Activated CD4-positive, alpha-beta memory T cell treated with anti-CD3 and anti-CD28 coated beads for 36 hours (primary cell): Measurements from ENCODE around the gene MBIP. TPM values are rescaled to one million over a fixed set of nuclear protein-coding genes. Genes with fewer than 3 reads are reported as not detected.
"Not testable (repeated sequence)": the region's sequence is repeated elsewhere in the genome, so short reads cannot be mapped to it uniquely, and the experiment has no call there.

ENCODE experiments used
- CTCF ChIA-PET: fragments of 350-600 bp; sonication (Branson Sonifier 250); formaldehyde crosslinking; loops from one replicate; lab custom pipeline; 2021; ENCODE audit warnings: antibody characterized with exemption, inconsistent platforms; lab: Charles Lee
- POLR2A ChIA-PET: fragments of 350-600 bp; sonication (Branson Sonifier 250); formaldehyde crosslinking; loops from one replicate; lab custom pipeline; 2021; ENCODE audit warnings: antibody characterized with exemption; lab: Charles Lee
- DNase-seq: peaks from one replicate; pipeline ENCODE4 v3.0.0-alpha.2; 2020
- H3K27ac Mint-ChIP-seq: one replicate; pipeline ENCODE4 v1.8.0; 2021; ENCODE audit warnings: mixed read lengths
- H3K27me3 Mint-ChIP-seq: one replicate; pipeline ENCODE4 v1.8.0; 2021; ENCODE audit warnings: mixed read lengths
- H3K36me3 Mint-ChIP-seq: one replicate; pipeline ENCODE4 v1.8.0; 2021; ENCODE audit warnings: mixed read lengths
- H3K4me1 Mint-ChIP-seq: one replicate; pipeline ENCODE4 v1.8.0; 2021; ENCODE audit warnings: low read depth, mixed read lengths
- H3K4me3 Mint-ChIP-seq: one replicate; pipeline ENCODE4 v1.8.0; 2021; ENCODE audit warnings: mild to moderate bottlenecking, mixed read lengths
- H3K9me3 Mint-ChIP-seq: one replicate; pipeline ENCODE4 v1.8.0; 2021; ENCODE audit warnings: mixed read lengths
- intact Hi-C: fragments of 100-400 bp; cut with micrococcal nuclease; formaldehyde crosslinking; loops from one replicate; pipeline ENCODE4 v1.15.1; 2023
- total RNA-seq, 2 experiments: library from RNA; stranded (reverse); gene quantifications; one replicate each; pipeline ENCODE4 v1.2.3, GENCODE V29; 2021

MBIP gene
- total RNA-seq, 2 experiments from 2014 or later = 25.5 to 27.3 TPM

DNA sequence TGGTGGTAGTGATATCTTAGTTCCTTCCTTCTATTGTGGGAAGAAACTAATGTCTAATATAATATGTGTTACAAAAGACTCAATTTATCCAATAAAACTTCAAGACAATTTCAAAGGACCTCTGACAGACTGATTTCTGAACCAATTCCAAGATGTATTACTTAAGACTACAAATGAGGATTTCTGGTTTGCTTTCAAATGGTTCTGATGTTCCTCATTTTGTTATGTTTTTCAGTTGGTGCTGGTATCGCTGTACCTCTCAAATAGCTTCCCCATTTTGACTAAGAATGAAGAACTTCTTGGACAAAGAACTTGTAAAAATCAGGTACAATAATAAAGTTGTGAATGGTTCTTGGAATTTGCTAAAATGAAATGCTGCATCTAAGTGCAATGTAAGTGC is 19.4 kb upstream of the MBIP start:
- peaks cover 29% of the 10 kb centered on the region for H3K27me3 Mint-ChIP-seq
- H3K4me1 Mint-ChIP-seq = peaks cover 4% of the 10 kb centered on the region
- no peak for DNase-seq
- ChIA-PET POLR2A (interaction anchor here (1.2 to 1.9 kb wide), 2 partner anchors 20 to 24 kb away, joined by 3 to 4 read pairs; partner anchors contain the start of gene MBIP), CTCF (interaction anchor here (1.2 kb wide), 1 partner anchor 20 kb away, joined by 3 read pairs; the partner anchor contains the start of gene MBIP)
- H3K36me3 Mint-ChIP-seq = peaks cover 1% of the 10 kb centered on the region
- no peaks in the 10 kb centered on the region for H3K9me3 Mint-ChIP-seq
- H3K27ac Mint-ChIP-seq = no peak overlapping the region
- intact Hi-C loops = loop anchor here (1.0 kb wide), 1 partner anchor 25 kb away; no protein-coding TSS in a partner anchor
- H3K4me3 Mint-ChIP-seq = no peak overlapping the region

DNA sequence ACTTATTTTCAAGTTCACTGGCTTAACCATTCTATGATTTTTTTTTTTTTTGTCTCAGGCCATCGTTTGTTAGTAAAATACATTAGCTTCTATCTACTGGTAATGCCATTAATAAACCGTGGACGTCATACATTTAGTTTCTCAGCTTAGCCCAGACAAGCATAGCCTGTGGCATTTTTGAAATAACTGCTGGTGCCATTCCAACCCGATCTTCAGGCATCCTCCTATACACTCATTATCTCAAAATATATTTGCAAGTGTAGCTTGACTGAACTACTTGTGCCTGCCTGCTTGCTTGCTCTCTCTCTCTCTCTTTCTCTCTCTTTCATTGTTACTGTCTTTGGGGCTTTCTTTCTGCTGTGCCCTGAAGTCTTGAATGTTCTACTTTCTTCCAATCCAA is 12.7 kb upstream of the MBIP start:
- intact Hi-C loops = no loop called here
- CTCF ChIA-PET = no interaction called here
- Mint-ChIP-seq H3K36me3 (no peaks in the 10 kb centered on the region), H3K27ac (no peak overlapping the region), H3K4me3 (no peak overlapping the region), H3K9me3 (no peaks in the 10 kb centered on the region), H3K4me1 (no peaks in the 10 kb centered on the region), H3K27me3 (peaks cover 16% of the 10 kb centered on the region)
- POLR2A ChIA-PET = no interaction called here
- no peak for DNase-seq

DNA sequence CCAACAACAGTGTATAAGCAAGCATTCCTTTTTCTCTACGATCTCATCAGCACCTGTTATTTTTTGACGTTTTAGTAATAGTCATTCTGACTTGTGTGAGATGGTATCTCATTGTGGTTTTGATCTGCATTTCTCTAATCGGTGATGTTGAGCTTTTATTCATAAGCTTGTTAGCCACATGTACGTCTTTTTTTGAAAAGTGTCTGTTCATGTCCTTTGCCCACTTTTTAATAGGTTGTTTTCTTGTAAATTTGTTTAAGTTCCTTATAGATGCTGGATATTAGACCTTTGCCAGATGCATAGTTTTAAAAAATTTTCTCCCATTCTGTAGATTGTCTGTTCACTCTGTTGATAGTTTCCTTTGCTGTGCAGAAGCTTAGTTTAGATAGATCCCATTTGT is 7.1 kb upstream of the MBIP start:
- peaks cover 28% of the 10 kb centered on the region for H3K27me3 Mint-ChIP-seq
- H3K9me3 Mint-ChIP-seq, POLR2A ChIA-PET, CTCF ChIA-PET, intact Hi-C loops, DNase-seq, H3K4me3 Mint-ChIP-seq, H3K27ac Mint-ChIP-seq, H3K36me3 Mint-ChIP-seq, H3K4me1 Mint-ChIP-seq: not testable (repeated sequence)

DNA sequence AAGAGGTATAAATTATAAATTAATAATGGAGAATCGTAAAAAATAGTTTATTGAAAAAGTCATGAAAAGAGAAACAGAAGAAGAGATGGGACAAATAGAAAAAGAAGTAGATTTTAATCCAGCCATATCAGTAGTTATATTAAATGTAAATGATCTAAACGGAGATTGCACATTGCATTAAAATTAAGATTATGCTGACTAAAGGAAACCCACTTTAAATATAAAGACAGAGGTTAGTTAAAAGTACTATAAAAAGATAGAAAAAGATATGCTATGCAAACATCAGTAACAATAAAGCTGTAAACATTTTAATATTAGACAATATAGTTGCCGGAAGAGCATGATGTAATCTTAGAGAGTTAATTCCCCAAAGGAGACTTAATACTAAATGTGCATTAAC is 5.4 kb upstream of the MBIP start:
- peaks cover 8% of the 10 kb centered on the region for H3K9me3 Mint-ChIP-seq
- H3K27ac Mint-ChIP-seq = no peak overlapping the region
- intact Hi-C loops = no loop called here
- no peak for DNase-seq
- H3K36me3 Mint-ChIP-seq = peaks cover 3% of the 10 kb centered on the region
- CTCF ChIA-PET = no interaction called here
- POLR2A ChIA-PET = no interaction called here
- H3K4me1 Mint-ChIP-seq = peaks cover under 1% of the 10 kb centered on the region
- no peak overlapping the region for H3K4me3 Mint-ChIP-seq
- peaks cover 23% of the 10 kb centered on the region for H3K27me3 Mint-ChIP-seq

DNA sequence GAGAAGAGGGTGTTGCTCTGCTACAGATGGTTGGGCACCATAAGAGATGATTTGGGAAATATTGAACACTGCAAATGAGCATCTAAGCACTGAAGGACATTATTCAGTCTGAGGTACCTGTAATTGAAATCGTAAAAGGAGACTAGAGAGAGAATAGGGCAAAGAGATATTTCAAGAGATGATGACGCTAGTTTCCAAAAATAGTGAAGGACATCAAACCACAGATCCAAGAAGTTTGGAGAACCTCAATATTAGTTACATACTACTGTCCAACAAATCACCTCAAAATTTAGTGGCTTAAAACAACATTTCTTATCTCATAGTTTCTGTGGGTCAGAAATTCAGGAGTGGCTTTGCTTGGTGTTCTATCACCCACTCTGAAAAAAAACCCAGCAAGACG is 4.5 kb upstream of the MBIP start:
- intact Hi-C loops = loop anchor here (5.0 kb wide), 1 partner anchor 518 kb away; the partner anchor contains the start of gene RALGAPA1
- Mint-ChIP-seq H3K9me3 (peaks cover 8% of the 10 kb centered on the region), H3K4me3 (no peak overlapping the region), H3K36me3 (peaks cover 7% of the 10 kb centered on the region), H3K27ac (no peak overlapping the region), H3K4me1 (peaks cover 4% of the 10 kb centered on the region), H3K27me3 (peaks cover 20% of the 10 kb centered on the region)
- CTCF ChIA-PET = no interaction called here
- POLR2A ChIA-PET = no interaction called here
- no peak for DNase-seq

DNA sequence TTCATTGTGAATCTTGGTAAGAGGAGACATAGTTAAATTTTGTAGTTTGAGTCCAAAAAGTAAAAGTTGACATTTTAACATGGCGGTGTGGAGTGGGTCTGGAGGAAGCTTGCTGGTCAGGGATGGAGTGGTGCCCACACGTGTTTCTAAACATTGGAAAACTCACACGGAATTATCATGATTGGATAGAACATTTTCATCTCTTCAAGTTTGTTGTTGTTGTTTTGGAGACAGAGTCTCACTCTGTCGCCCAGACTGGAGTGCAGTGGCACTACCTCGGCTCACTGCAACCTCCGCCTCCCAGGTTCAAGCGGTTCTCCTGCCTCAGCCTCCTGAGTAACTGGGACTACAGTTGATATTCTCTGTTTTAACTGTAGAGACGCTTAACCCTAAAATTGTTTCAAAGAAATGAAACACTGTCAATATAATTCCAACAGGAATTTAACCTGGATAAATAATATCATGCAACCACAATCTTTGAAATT is 502 bp upstream of the MBIP start:
- intact Hi-C loops = loop anchor here (1.0 to 5.0 kb wide), 2 partner anchors 495 to 514 kb away; partner anchors contain the start of genes BRMS1L and RALGAPA1

DNA sequence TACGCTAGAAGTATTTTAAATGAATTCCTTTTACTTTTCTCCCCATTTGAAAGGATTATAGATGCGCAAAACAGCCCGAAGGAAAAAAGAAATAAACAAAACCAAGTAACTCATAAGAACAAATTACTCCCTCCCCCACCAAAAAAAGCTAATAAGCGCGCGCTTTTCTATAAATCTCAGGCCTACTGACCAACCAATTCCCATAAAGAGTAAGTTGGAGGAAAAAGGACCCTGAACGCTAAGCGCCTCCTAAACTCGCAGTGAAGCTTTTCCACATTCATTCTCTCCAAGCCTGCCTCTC is 588 bp downstream of the MBIP start:
- no peak for DNase-seq
- intact Hi-C loops = loop anchor here (1.0 to 10.0 kb wide), 8 partner anchors 48 to 1855 kb away; partner anchors contain the start of genes BRMS1L, FOXA1, RALGAPA1 and SPTSSA
- Mint-ChIP-seq H3K4me1 (peaks cover 36% of the 10 kb centered on the region), H3K27ac (peak overlapping the region; percentile 89), H3K36me3 (peaks cover 4% of the 10 kb centered on the region), H3K9me3 (no peaks in the 10 kb centered on the region), H3K4me3 (peak overlapping the region; percentile 89), H3K27me3 (peaks cover 5% of the 10 kb centered on the region)
- ChIA-PET CTCF (interaction anchor here (1.0 to 1.1 kb wide), 2 partner anchors 17 to 21 kb away, joined by 3 read pairs; no protein-coding TSS in a partner anchor), POLR2A (interaction anchor here (1.0 to 1.3 kb wide), 2 partner anchors 20 to 493 kb away, joined by 3 read pairs; no protein-coding TSS in a partner anchor)

More for the DNA sequence above, 502 bp upstream of the MBIP start:
- Mint-ChIP-seq H3K27ac (peak overlapping the region; percentile 89), H3K36me3 (peaks cover 4% of the 10 kb centered on the region), H3K27me3 (peaks cover 9% of the 10 kb centered on the region), H3K4me1 (peaks cover 27% of the 10 kb centered on the region), H3K9me3 (no peaks in the 10 kb centered on the region), H3K4me3 (peak overlapping the region; percentile 89)
- no peak for DNase-seq
- CTCF ChIA-PET = interaction anchor here (0.7 to 1.3 kb wide), 3 partner anchors 16 to 437 kb away, joined by 3 to 5 read pairs (median 3); no protein-coding TSS in a partner anchor
- POLR2A ChIA-PET = interaction anchor here (1.3 kb wide), 1 partner anchor 19 kb away, joined by 3 read pairs; no protein-coding TSS in a partner anchor

DNA sequence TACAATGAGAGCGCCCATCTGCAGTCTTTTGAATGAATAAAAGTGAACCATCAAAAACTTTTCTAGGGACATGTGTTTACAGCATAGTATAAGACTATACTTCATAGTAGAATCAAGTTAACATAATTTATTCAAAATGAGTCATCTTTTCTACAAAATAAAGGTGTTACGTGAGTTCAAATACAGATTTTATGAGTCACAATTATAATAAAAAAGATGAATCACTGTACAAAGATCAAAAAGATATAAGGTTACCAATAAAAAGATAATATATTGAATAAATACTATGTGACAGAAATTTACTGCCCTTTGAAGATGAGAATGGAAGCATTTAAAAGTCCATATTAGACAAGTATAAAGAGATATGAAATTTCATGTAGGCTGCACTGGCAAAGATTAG is 2.8 kb downstream of the MBIP start:
- peaks cover 12% of the 10 kb centered on the region for H3K36me3 Mint-ChIP-seq
- peak overlapping the region; percentile 18 for H3K27ac Mint-ChIP-seq
- DNase-seq = no peak
- peaks cover 42% of the 10 kb centered on the region for H3K4me1 Mint-ChIP-seq
- H3K9me3 Mint-ChIP-seq = no peaks in the 10 kb centered on the region
- H3K27me3 Mint-ChIP-seq = no peaks in the 10 kb centered on the region
- ChIA-PET POLR2A (no interaction called here), CTCF (no interaction called here)
- no peak overlapping the region for H3K4me3 Mint-ChIP-seq
- intact Hi-C loops = loop anchor here (5.0 to 10.0 kb wide), 6 partner anchors 45 to 1853 kb away; partner anchors contain the start of genes FOXA1, SPTSSA and TTC6

DNA sequence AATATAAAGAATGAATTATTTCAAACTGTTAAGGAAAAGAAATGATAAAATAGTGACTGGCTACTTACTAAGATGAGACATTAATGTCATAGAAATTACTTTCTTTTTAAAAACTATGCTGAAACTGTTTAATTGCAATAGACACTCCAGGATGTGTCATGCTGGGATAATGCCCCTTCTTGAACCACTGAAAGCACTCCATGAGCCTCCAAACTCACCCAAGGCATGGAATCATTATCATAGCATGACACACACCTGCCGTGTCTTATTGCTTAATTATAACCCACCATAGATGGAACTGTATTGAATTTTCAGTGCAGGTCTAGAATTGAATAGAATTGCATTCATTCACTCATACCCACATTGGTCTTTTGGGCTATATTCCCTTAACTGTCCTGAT is 4.3 kb downstream of the MBIP start:
- intact Hi-C loops = loop anchor here (5.0 to 10.0 kb wide), 6 partner anchors 44 to 1851 kb away; partner anchors contain the start of genes FOXA1, SPTSSA and TTC6
- ChIA-PET CTCF (interaction anchor here (1.4 kb wide), 1 partner anchor 58 kb away, joined by 9 read pairs; no protein-coding TSS in a partner anchor), POLR2A (interaction anchor here (1.1 kb wide), 1 partner anchor 24 kb away, joined by 4 read pairs; no protein-coding TSS in a partner anchor)
- H3K36me3 Mint-ChIP-seq = peaks cover 19% of the 10 kb centered on the region
- H3K4me3 Mint-ChIP-seq = no peak overlapping the region
- H3K27ac Mint-ChIP-seq = no peak overlapping the region
- no peaks in the 10 kb centered on the region for H3K9me3 Mint-ChIP-seq
- DNase-seq = peak; percentile 20
- no peaks in the 10 kb centered on the region for H3K27me3 Mint-ChIP-seq
- H3K4me1 Mint-ChIP-seq = peaks cover 42% of the 10 kb centered on the region

DNA sequence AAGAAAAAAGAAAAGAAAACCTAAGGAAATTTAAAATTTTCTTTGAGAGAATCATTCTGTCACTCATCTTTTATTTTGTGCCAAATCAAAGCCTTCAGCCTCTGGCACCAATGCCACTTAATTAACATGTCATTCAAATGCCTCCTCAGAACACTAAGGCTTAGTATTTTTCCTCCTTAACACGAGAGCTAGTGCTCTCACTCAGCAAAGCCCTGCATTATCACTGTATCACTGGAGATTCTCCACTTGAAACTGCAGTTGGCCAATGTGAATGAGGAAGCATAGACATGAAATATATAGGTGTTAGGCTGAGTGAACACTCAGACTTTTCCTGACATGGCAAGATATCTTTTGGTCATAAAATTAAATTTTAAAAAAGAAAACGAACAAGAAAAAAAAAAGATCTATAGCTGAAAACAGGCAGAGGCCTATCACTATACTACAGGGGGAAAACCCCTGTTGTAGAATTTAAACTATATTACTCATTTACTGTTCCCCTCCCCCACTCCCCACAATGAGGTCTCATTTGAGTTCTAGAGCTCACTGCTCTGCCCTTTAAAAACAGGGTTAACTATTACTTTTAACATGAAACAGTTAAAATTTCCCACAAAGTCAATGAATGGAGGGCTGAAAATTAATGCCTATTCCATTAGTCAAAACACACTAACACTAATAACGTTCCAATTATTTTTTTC is 5.1 kb downstream of the MBIP start:
- H3K27me3 Mint-ChIP-seq = no peaks in the 10 kb centered on the region
- peaks cover 23% of the 10 kb centered on the region for H3K36me3 Mint-ChIP-seq
- peak; percentile 49 for DNase-seq
- H3K4me3 Mint-ChIP-seq = peak overlapping the region; percentile 50
- peaks cover 38% of the 10 kb centered on the region for H3K4me1 Mint-ChIP-seq
- intact Hi-C loops = loop anchor here (1.0 to 10.0 kb wide), 7 partner anchors 25 to 1851 kb away; partner anchors contain the start of genes FOXA1, SPTSSA and TTC6
- ChIA-PET POLR2A (interaction anchor here (0.6 to 1.1 kb wide), 2 partner anchors 25 to 49 kb away, joined by 3 to 4 read pairs; no protein-coding TSS in a partner anchor), CTCF (interaction anchor here (0.7 to 1.4 kb wide), 2 partner anchors 59 to 754 kb away, joined by 4 to 9 read pairs; no protein-coding TSS in a partner anchor)
- H3K27ac Mint-ChIP-seq = peak overlapping the region; percentile 79
- H3K9me3 Mint-ChIP-seq = no peaks in the 10 kb centered on the region

DNA sequence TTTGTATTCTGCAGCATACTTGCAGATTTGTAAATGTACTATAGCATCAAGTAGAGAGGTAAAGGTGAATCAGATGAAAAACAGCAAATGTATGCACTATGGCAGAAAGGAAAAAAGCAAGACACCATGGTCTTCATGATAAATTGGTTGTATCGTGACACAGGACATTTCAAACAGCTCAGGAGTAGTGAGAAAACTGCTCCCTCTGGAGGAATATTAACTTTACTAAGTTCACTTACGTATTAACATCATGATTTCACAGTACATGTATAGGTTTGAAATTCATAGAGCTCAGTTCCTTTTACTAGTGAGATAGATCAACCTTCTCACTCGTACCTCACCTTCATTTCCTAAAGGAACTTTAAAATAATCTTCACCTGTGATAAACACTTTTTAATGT is 6.5 kb downstream of the MBIP start:
- Mint-ChIP-seq H3K9me3 (no peaks in the 10 kb centered on the region), H3K27me3 (no peaks in the 10 kb centered on the region), H3K36me3 (peaks cover 33% of the 10 kb centered on the region), H3K4me1 (peaks cover 34% of the 10 kb centered on the region), H3K27ac (no peak overlapping the region), H3K4me3 (no peak overlapping the region)
- POLR2A ChIA-PET = no interaction called here
- intact Hi-C loops = loop anchor here (10.0 kb wide), 1 partner anchor 1849 kb away; the partner anchor contains the start of gene SPTSSA
- no peak for DNase-seq
- CTCF ChIA-PET = no interaction called here

DNA sequence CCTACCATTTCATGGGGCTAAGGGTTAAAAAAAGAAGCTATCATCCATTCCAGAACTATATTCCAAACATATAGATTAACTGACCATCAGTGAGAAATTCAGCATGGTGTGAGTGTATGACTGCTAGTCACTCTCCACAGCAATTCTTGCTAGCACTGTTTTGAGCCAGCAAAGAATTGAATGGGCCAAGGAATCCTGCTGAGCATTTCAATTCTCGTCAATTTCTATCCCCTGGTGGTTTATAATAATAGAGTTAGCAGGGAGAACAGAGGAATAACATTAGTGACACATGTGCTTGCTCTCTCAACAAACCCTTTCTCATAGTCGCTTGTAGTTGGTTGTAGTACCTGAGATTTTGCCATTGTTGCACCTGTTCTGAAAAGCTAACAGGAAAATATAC is 7.2 kb downstream of the MBIP start:
- H3K9me3 Mint-ChIP-seq = no peaks in the 10 kb centered on the region
- H3K36me3 Mint-ChIP-seq = peaks cover 36% of the 10 kb centered on the region
- CTCF ChIA-PET = no interaction called here
- no peaks in the 10 kb centered on the region for H3K27me3 Mint-ChIP-seq
- no peak overlapping the region for H3K4me3 Mint-ChIP-seq
- H3K27ac Mint-ChIP-seq = no peak overlapping the region
- no peak for DNase-seq
- intact Hi-C loops = loop anchor here (10.0 kb wide), 1 partner anchor 1848 kb away; the partner anchor contains the start of gene SPTSSA
- POLR2A ChIA-PET = no interaction called here
- peaks cover 31% of the 10 kb centered on the region for H3K4me1 Mint-ChIP-seq
